ENCODE data around the gene CNTNAP2. TPM values are rescaled to one million over a fixed set of nuclear protein-coding genes. Genes with fewer than 3 reads are reported as not detected.
A peak's percentile ranks its signal among the peaks of the same experiment; 100 is the strongest.

The CNTNAP2 gene
- total and polyA plus RNA-seq, 9 of the 15 experiments (the other 6 are each of a cell fraction or from before 2014, with no cell fraction given) = 0.04 to 0.62 (median 0.09) TPM; not detected in 4

DNA sequence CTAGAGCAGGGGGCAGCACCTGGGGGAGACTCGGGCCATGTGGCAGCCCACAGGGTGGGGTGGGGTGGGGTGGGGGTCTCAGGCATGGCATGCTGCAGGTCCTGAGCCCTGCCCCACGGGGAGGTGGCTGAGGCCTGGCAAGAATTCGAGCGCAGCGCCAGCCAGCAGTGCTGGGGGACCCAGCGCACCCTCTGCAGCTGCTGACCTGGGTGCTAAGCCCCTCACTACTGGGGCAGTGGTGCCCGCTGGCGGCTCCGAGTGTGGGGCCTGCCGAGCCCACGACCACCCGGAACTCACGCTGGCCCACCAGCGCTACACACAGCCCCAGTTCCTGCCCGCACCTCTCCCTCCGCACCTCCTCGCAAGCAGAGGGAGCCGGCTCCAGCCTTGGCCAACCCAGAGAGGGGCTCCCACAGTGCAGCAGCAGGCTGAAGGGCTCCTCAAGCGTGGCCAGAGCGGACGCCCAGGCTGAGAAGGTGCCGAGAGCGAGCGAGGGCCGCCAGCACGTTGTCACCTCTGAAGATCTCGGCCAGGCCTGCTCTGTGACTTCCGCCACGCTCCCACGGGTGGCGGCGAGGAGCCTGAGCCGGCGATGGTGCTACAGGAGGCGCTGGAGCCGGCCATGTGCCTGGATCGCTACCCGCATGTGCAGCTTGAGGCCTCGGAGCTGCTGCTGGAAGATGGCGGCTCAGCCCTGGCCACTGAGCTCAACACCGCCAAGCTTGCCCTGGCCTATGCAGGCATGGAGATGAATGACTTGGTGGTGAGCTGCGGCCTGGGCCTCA is 2328.9 kb downstream of the CNTNAP2 start (continued):
- TF ChIP-seq SAP30 (IDR thresholded peaks at IDR 0.05; ENCODE audit: borderline replicate concordance, insufficient read depth, low read depth, low read length, poor library complexity, severe bottlenecking) (no peak), KLF10 (CRISPR knock-in tag; IDR thresholded peaks at IDR 0.05) (no peak), ZNF184 (CRISPR knock-in tag; IDR thresholded peaks at IDR 0.05) (0 out of 2 replicates have a peak, but pooled peaks have one; percentile 26), PHB2 (IDR thresholded peaks at IDR 0.05; ENCODE audit: low read depth) (no peak), ZNF561 (CRISPR knock-in tag; conservative IDR thresholded peaks at IDR 0.05) (no peak), NFATC3 (IDR thresholded peaks at IDR 0.05) (no peak), TAF7 (tag; IDR thresholded peaks at IDR 0.05) (no peak), NRF1 (conservative IDR thresholded peaks at IDR 0.05 in 1 of 2, IDR thresholded peaks at IDR 0.05 in 1 of 2) (no peak), BHLHE40 (IDR thresholded peaks at IDR 0.05; ENCODE audit: low read length) (no peak)

DNA sequence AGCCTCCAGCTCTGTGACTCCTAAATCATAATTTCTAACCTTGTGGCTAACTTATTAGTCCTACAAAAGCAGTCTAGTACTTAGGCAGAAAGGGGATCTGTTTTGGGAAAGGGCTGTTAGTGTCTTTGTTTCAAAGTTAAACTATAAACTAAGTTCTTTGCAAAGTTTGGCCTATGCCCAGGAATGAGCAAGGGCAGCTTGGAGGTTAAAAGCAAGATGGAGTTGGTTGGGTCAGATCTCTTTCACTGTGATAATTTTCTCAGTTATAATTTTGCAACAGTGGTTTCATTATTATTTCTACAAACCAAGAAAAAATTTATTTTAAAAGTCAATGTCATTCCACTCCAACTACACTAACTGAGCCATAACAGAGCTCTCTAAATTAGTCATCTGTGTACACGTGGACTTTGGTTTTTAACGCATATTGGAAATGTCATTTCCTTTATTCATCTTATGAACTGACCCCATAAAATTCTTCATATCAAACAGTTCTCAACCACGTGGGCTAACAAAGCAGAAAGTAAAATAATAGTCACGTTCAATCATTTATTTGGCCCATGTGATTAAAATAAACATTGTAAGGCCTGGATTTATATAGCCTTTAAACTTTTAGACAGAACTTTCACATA is 2330.7 kb downstream of the CNTNAP2 start:
- DNase-seq (ENCODE audit: extremely low read depth in 1 of 4, low spot score in 3 of 4) (no peak), FAIRE-seq (no peak), ATAC-seq (no peak)
- in situ Hi-C loops (cut with MboI) (no loop called here), intact Hi-C loops (cut with micrococcal nuclease) (no loop called here)
- no peaks in the 10 kb centered on the region for H4K20me1 ChIP-seq (replicated peaks; ENCODE audit: control insufficient read depth, insufficient read depth, low read length)
- peaks cover 3% of the 10 kb centered on the region for H3K9me3 ChIP-seq (replicated peaks; ENCODE audit: control insufficient read depth, insufficient read depth, low read depth, low read length)
- H3K36me3 ChIP-seq (ENCODE audit: control insufficient read depth, insufficient read depth, low read length) = no peaks in the 10 kb centered on the region
- no peak overlapping the region for H3K9ac ChIP-seq (ENCODE audit: insufficient read depth in 1 of 2, low read depth in 2 of 2, low read length in 2 of 2)
- peaks cover 17 to 27% of the 10 kb centered on the region in 2 experiments; a peak in 4 of 5 replicates for H3K27me3 ChIP-seq (ENCODE audit: control insufficient read depth in 2 of 2, insufficient read depth in 2 of 2, low read length in 2 of 2)
- H3K4me2 ChIP-seq (ENCODE audit: insufficient read depth, low read length) = no peak overlapping the region
- no peak overlapping the region for H3K4me3 ChIP-seq
- under 1% methylated on average over 4 of the region's 4 CpGs for WGBS (ENCODE audit: insufficient coverage, low coverage, missing lambda C conversion rate)
- TF ChIP-seq TAF15 (IDR thresholded peaks at IDR 0.05; ENCODE audit: low read depth, low read length) (no peak), ADNP (tag; IDR thresholded peaks at IDR 0.05) (no peak), ARID2 (IDR thresholded peaks at IDR 0.05) (no peak), ELF1 (tag; IDR thresholded peaks at IDR 0.05) (no peak), MIER1 (IDR thresholded peaks at IDR 0.05; ENCODE audit: low read depth) (no peak), EHMT2 (IDR thresholded peaks at IDR 0.05) (no peak), ETS2 (tag; IDR thresholded peaks at IDR 0.05; ENCODE audit: borderline replicate concordance, poor library complexity, severe bottlenecking) (no peak), ZBED1 (IDR thresholded peaks at IDR 0.05) (no peak)
- ChIA-PET POLR2A (interaction anchor here (0.7 kb wide), 1 partner anchor 36 kb away, joined by 3 read pairs; no protein-coding TSS in a partner anchor), CTCF (ENCODE audit: low intra/inter-chr PET ratio) (no interaction called here)
- no peaks in the 10 kb centered on the region for H3K9me1 ChIP-seq (ENCODE audit: control insufficient read depth, insufficient read depth, low read length)
- H2AFZ ChIP-seq (ENCODE audit: low read depth, low read length) = no peak overlapping the region
- H3K27ac ChIP-seq (ENCODE audit: extremely low read depth, low read depth, low read length) = no peak overlapping the region
- H3K4me1 ChIP-seq (replicated peaks in 1 of 2; ENCODE audit: control insufficient read depth in 2 of 2, insufficient read depth in 2 of 2, low read length in 2 of 2) = peaks cover 0 to 8% of the 10 kb centered on the region in 2 experiments; a peak in 1 of 5 replicates
- no peaks in the 10 kb centered on the region for H3K79me2 ChIP-seq (ENCODE audit: control insufficient read depth, insufficient read depth, low read length)
- no TSS peak for BruUV-seq (replicated peaks)
